Kidney (tissue), 14 donors: Measurements from ENCODE around the gene DNAJB6. TPM values are rescaled to one million over a fixed set of nuclear protein-coding genes. Genes with fewer than 3 reads are reported as not detected.

Source experiments
- DNase-seq, 5 donors: peaks; one replicate each; pipeline ENCODE4 v3.0.0-alpha.2; 2013 to 2020
- FAIRE-seq: peaks from 2 replicates; lab custom pipeline; 2012; peaks lifted over from hg19 to GRCh38; lab: Jason Lieb, UNC
- H3K27ac ChIP-seq, 2 donors: one replicate each; pipeline ENCODE4 v1.7.0; 2013; ENCODE audit warnings: low read depth in 2 of 2, low read length in 2 of 2, inconsistent platforms in 1 of 2
- H3K27me3 ChIP-seq: one replicate; pipeline ENCODE4 v1.7.1; 2013; ENCODE audit warnings: low read length, inconsistent platforms; ENCODE audit not compliant: control insufficient read depth, insufficient read depth
- H3K36me3 ChIP-seq, 3 donors: one replicate each; pipeline versions ENCODE4 v1.7.0 to v1.7.1; 2013; ENCODE audit warnings: low read length in 3 of 3, control low read depth in 1 of 3, inconsistent platforms in 1 of 3; ENCODE audit not compliant: insufficient read depth in 3 of 3, control insufficient read depth in 2 of 3
- H3K4me1 ChIP-seq, 3 donors: one replicate each; pipeline versions ENCODE4 v1.7.0 to v1.7.1; 2013; ENCODE audit warnings: low read length in 3 of 3, inconsistent platforms in 1 of 3, low read depth in 1 of 3; ENCODE audit not compliant: control insufficient read depth in 2 of 3, insufficient read depth in 2 of 3
- H3K4me3 ChIP-seq, 3 donors: one replicate each; pipeline versions ENCODE4 v1.7.0 to v1.8.1; 2013; ENCODE audit warnings: low read length in 3 of 3, control low read depth in 1 of 3, inconsistent platforms in 1 of 3
- H3K9ac ChIP-seq, 3 donors: one replicate each; pipeline versions ENCODE4 v1.7.0 to v1.7.1; 2013; ENCODE audit warnings: low read length in 3 of 3, control low read depth in 1 of 3, inconsistent platforms in 1 of 3
- H3K9me3 ChIP-seq, 3 donors: one replicate each; pipeline versions ENCODE4 v1.7.0 to v1.7.1; 2013; ENCODE audit warnings: low read length in 3 of 3, control low read depth in 1 of 3, inconsistent platforms in 1 of 3; ENCODE audit not compliant: control insufficient read depth in 2 of 3, insufficient read depth in 1 of 3
- intact Hi-C: fragments of 100-400 bp; cut with DNase I; formaldehyde crosslinking; loops from one replicate; pipeline ENCODE4 v1.11.1; 2022
- polyA plus RNA-seq: library from polyadenylated mRNA; stranded (reverse); fragments of 350-450 nt; fragmentation: Illumina TruSeq; extraction: RNeasy Lipid Tissue Mini Kit (QIAGEN cat#74804); gene quantifications from one replicate; pipeline ENCODE4 v1.2.3, GENCODE V29; 2014; ENCODE audit warnings: low read depth, low replicate concordance; ENCODE audit not compliant: insufficient read depth
- total RNA-seq: library from RNA; stranded (reverse); fragmentation: NEBNext Ultra II Directional; extraction: Animal tissue kit (Norgen Biotek cat#: 25700); gene quantifications from one replicate; pipeline ENCODE4 v1.2.1, GENCODE V29; 2021
- TF ChIP-seq, protein P1 (sequence below): IDR thresholded peaks from 3 replicates; pipeline ENCODE4 v1.5.1; 2012; ENCODE audit warnings: mild to moderate bottlenecking, moderate library complexity, borderline replicate concordance; ENCODE audit not compliant: insufficient read depth; ENCODE audit errors: extremely low read depth
- donor health status: control.
- donor health status: control.
- donor health status: control.
- donor health status: control.
- donor health status: control.
- donor health status: DM: yes; HTN: yes; CAD: no.
- donor health status: Normal renal cell carcinoma (clear cell type).

DNAJB6 gene
- total and polyA plus RNA-seq, 2 donors from 2014 or later = 74.5 to 86.8 TPM

- FAIRE-seq = peak; percentile 79
- no peak overlapping the region for H3K9ac ChIP-seq
- no peak overlapping the region for H3K4me3 ChIP-seq
- no peak overlapping the region for H3K27ac ChIP-seq
- H3K9me3 ChIP-seq = no peaks in the 10 kb centered on the region
- intact Hi-C loops = no loop called here
- H3K4me1 ChIP-seq = peaks cover 0 to 10% (median 8%) of the 10 kb centered on the region in 3 donors
- no peaks in the 10 kb centered on the region for H3K27me3 ChIP-seq
- no peaks in the 10 kb centered on the region for H3K36me3 ChIP-seq
- TF ChIP-seq, protein P1, sequence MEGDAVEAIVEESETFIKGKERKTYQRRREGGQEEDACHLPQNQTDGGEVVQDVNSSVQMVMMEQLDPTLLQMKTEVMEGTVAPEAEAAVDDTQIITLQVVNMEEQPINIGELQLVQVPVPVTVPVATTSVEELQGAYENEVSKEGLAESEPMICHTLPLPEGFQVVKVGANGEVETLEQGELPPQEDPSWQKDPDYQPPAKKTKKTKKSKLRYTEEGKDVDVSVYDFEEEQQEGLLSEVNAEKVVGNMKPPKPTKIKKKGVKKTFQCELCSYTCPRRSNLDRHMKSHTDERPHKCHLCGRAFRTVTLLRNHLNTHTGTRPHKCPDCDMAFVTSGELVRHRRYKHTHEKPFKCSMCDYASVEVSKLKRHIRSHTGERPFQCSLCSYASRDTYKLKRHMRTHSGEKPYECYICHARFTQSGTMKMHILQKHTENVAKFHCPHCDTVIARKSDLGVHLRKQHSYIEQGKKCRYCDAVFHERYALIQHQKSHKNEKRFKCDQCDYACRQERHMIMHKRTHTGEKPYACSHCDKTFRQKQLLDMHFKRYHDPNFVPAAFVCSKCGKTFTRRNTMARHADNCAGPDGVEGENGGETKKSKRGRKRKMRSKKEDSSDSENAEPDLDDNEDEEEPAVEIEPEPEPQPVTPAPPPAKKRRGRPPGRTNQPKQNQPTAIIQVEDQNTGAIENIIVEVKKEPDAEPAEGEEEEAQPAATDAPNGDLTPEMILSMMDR = peak; percentile 79
- peak in 4 of 5 donors; percentile 67 to 85 (median 72) for DNase-seq
These were observed 3.2 kb downstream of the DNAJB6 start for GRCh38 chr7:157339777-157340677.

DNA sequence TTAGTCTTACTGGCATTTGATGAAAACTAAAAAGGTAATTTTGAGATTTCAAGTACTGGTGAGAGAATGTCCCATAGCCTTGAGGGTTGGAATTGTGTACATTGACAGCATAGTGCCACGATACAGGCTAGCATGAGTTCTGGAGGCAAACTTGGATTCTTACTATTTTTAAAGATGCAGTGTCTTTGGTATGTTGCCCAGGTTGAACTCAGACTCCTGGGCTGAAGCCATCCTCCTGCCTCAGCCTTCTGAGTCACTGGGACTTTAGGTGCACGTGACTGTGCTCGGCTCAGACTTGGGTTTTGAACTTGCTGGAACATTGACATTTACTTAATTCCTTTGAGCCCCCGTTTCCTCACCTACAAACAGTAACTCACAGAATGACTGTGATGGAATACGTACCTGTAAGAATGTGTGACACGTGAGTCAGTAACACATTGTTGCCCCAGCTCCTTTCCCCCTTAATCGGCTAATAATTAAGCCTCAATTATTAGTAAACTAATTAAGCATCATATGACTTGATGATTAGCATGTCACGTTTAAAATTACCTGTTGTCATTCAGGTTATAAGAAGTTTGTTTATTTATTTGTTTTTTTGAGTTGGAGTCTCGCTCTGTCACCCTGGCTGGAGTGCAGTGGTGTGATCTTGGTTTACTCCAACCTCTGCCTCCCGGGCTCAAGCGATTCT is 10.6 kb downstream of the DNAJB6 start:
- H3K27ac ChIP-seq = peak overlapping the region in 1 of 2 donors; percentile 0
- H3K27me3 ChIP-seq = no peaks in the 10 kb centered on the region
- intact Hi-C loops = no loop called here
- DNase-seq (no peak), FAIRE-seq (no peak)
- no peak overlapping the region for H3K4me3 ChIP-seq
- no peaks in the 10 kb centered on the region for H3K9me3 ChIP-seq
- TF ChIP-seq, protein P1 = no peak
- H3K36me3 ChIP-seq = no peaks in the 10 kb centered on the region
- peaks cover 0 to 18% (median 14%) of the 10 kb centered on the region in 3 donors for H3K4me1 ChIP-seq
- H3K9ac ChIP-seq = no peak overlapping the region

DNA sequence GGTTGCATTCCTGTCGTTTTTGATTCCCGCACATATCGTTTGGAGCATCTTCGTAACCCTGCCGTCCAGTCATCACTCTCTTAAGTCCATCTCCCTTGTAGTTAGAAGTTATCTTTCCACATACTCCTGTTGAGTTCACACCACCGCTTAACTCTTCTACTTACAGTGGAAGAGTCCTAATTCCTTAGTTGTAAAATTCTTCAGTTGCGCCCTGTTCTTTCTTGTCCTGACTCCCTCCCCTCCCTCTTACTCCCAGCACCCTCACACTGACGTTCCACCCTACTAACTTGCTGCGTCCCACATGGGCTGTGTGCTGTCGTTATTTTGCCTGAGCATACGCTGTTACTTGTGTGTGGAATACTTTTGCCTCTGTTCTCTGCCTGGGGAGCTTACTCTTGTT is 11.7 kb downstream of the DNAJB6 start:
- peaks cover 0 to 14% (median 12%) of the 10 kb centered on the region in 3 donors for H3K4me1 ChIP-seq

More for the DNA sequence above, 11.7 kb downstream of the DNAJB6 start:
- Histone ChIP-seq H3K36me3 (no peaks in the 10 kb centered on the region), H3K9me3 (no peaks in the 10 kb centered on the region), H3K4me3 (no peak overlapping the region), H3K27ac (no peak overlapping the region), H3K27me3 (no peaks in the 10 kb centered on the region), H3K9ac (no peak overlapping the region)
- TF ChIP-seq, protein P1 = no peak
- intact Hi-C loops = no loop called here
- DNase-seq (no peak), FAIRE-seq (no peak)
